Vagina (tissue), 2 donors: ENCODE data around the gene KIAA1755. TPM values are rescaled to one million over a fixed set of nuclear protein-coding genes. Genes with fewer than 3 reads are reported as not detected.

Experiments
- DNase-seq, 2 donors: peaks; one replicate each; pipeline ENCODE4 v3.0.0-alpha.2; 2017; ENCODE audit errors: extremely low spot score in 2 of 2
- H3K27ac ChIP-seq: fragments of 200-600 bp; sonication (generic); one replicate; pipeline ENCODE4 v1.5.1; 2019
- H3K27me3 ChIP-seq: fragments of 200-600 bp; sonication (generic); one replicate; pipeline ENCODE4 v1.5.1; 2019
- H3K36me3 ChIP-seq, 2 donors: fragments of 200-600 bp; sonication (generic); one replicate each; pipeline ENCODE4 v1.5.1; 2017 to 2019
- H3K4me1 ChIP-seq: fragments of 200-600 bp; sonication (generic); one replicate; pipeline ENCODE4 v1.5.1; 2019
- H3K4me3 ChIP-seq, 2 donors: fragments of 200-600 bp; sonication (generic); 1 replicate in 1 of 2; 2 replicates in 1 of 2; pipeline ENCODE4 v1.5.1; 2016 to 2019
- H3K9me3 ChIP-seq: fragments of 200-600 bp; sonication (generic); one replicate; pipeline ENCODE4 v1.5.1; 2019
- CTCF ChIP-seq, 3 experiments: fragments of 450-650 bp in 2 of 3; fragments of 200-600 bp in 1 of 3; sonication (generic) in 1 of 3; IDR thresholded peaks; one replicate each; pipeline ENCODE4 v1.5.1; 2017 to 2019; ENCODE audit warnings: antibody characterized with exemption in 3 of 3, mild to moderate bottlenecking in 2 of 3, moderate library complexity in 2 of 3
- POLR2A ChIP-seq, 2 donors: fragments of 450-650 bp; IDR thresholded peaks; one replicate each; pipeline ENCODE4 v1.6.1; 2017; ENCODE audit warnings: antibody characterized with exemption in 2 of 2, mild to moderate bottlenecking in 2 of 2, moderate library complexity in 2 of 2
- POLR2AphosphoS5 ChIP-seq, 2 donors: sonication (generic); formaldehyde crosslinking; IDR thresholded peaks; one replicate each; pipeline ENCODE4 v1.9.0; 2017; ENCODE audit warnings: antibody characterized with exemption in 2 of 2, mild to moderate bottlenecking in 2 of 2, low read depth in 1 of 2; ENCODE audit not compliant: insufficient read depth in 1 of 2
- intact Hi-C: fragments of 100-400 bp; cut with DNase I; formaldehyde crosslinking; loops from one replicate; pipeline ENCODE4 v1.15.1; 2023
- total RNA-seq: library from RNA; depleted of rRNA; stranded (reverse); fragments of >200 nt; gene quantifications from one replicate; pipeline ENCODE4 v1.2.3, GENCODE V29; 2016

Gene KIAA1755
- total RNA-seq, 1 donor from 2014 or later, result 2.7 TPM

- Histone ChIP-seq H3K27me3 (no peaks in the 10 kb centered on the region), H3K27ac (no peak overlapping the region), H3K4me1 (peaks cover 41% of the 10 kb centered on the region), H3K9me3 (no peaks in the 10 kb centered on the region), H3K4me3 (no peak overlapping the region), H3K36me3 (no peaks in the 10 kb centered on the region)
- intact Hi-C loops, result no loop called here
- TF ChIP-seq POLR2AphosphoS5 (IDR thresholded peaks at IDR 0.05; ENCODE audit: insufficient read depth in 1 of 2, low read depth in 1 of 2) (no peak), POLR2A (IDR thresholded peaks at IDR 0.05) (no peak), CTCF (IDR thresholded peaks at IDR 0.05) (no peak)
- no peak for DNase-seq
Measured at GRCh38 chr20:38172408-38172807, 88.1 kb downstream of the KIAA1755 start.

GRCh38 chr20:38171675-38172043 lies 88.9 kb downstream of the KIAA1755 start:
- Histone ChIP-seq H3K27me3 (no peaks in the 10 kb centered on the region), H3K9me3 (no peaks in the 10 kb centered on the region), H3K27ac (no peak overlapping the region), H3K4me3 (no peak overlapping the region), H3K4me1 (peaks cover 48% of the 10 kb centered on the region), H3K36me3 (no peaks in the 10 kb centered on the region)
- TF ChIP-seq CTCF (IDR thresholded peaks at IDR 0.05), result no peak
- no peak for TF ChIP-seq POLR2A (IDR thresholded peaks at IDR 0.05)
- TF ChIP-seq POLR2AphosphoS5 (IDR thresholded peaks at IDR 0.05; ENCODE audit: insufficient read depth in 1 of 2, low read depth in 1 of 2), result no peak
- intact Hi-C loops, result no loop called here
- no peak for DNase-seq

GRCh38 chr20:38170826-38171674 lies 89.5 kb downstream of the KIAA1755 start:
- H3K4me1 ChIP-seq, result peaks cover 54% of the 10 kb centered on the region
- intact Hi-C loops, result no loop called here
- TF ChIP-seq POLR2AphosphoS5 (IDR thresholded peaks at IDR 0.05; ENCODE audit: insufficient read depth in 1 of 2, low read depth in 1 of 2) (no peak), CTCF (IDR thresholded peaks at IDR 0.05) (no peak), POLR2A (IDR thresholded peaks at IDR 0.05) (no peak)
- H3K4me3 ChIP-seq, result no peak overlapping the region
- no peaks in the 10 kb centered on the region for H3K36me3 ChIP-seq
- H3K27ac ChIP-seq, result no peak overlapping the region
- no peaks in the 10 kb centered on the region for H3K9me3 ChIP-seq
- DNase-seq, result no peak
- H3K27me3 ChIP-seq, result no peaks in the 10 kb centered on the region

- no peak for DNase-seq
- Histone ChIP-seq H3K36me3 (no peaks in the 10 kb centered on the region), H3K9me3 (no peaks in the 10 kb centered on the region), H3K4me3 (no peak overlapping the region), H3K27me3 (no peaks in the 10 kb centered on the region), H3K4me1 (peaks cover 61% of the 10 kb centered on the region), H3K27ac (peak overlapping the region; percentile 10)
- intact Hi-C loops, result no loop called here
- TF ChIP-seq POLR2A (IDR thresholded peaks at IDR 0.05) (no peak), POLR2AphosphoS5 (IDR thresholded peaks at IDR 0.05; ENCODE audit: insufficient read depth in 1 of 2, low read depth in 1 of 2) (no peak), CTCF (IDR thresholded peaks at IDR 0.05) (no peak)
Measured at GRCh38 chr20:38170219-38170825, 90.2 kb downstream of the KIAA1755 start.
